Coronary artery (tissue), 2 donors: ENCODE measurements around the gene HP.

ENCODE experiments used
- DNase-seq: peaks from one replicate; pipeline ENCODE4 v3.0.0-alpha.2; 2017; ENCODE audit warnings: low spot score
- H3K27ac ChIP-seq, 2 donors: fragments of 200-600 bp; sonication (generic); one replicate each; pipeline ENCODE4 v1.5.1; 2016 to 2019
- H3K4me3 ChIP-seq: fragments of 200-600 bp; sonication (generic); 2 replicates; pipeline ENCODE4 v1.5.1; 2016; ENCODE audit warnings: mild to moderate bottlenecking, moderate library complexity
- TF ChIP-seq, protein P1 (sequence below): fragments of 200-600 bp; sonication (generic); IDR thresholded peaks from one replicate; pipeline ENCODE4 v1.5.1; 2019; ENCODE audit warnings: antibody characterized with exemption

Gene HP

DNA sequence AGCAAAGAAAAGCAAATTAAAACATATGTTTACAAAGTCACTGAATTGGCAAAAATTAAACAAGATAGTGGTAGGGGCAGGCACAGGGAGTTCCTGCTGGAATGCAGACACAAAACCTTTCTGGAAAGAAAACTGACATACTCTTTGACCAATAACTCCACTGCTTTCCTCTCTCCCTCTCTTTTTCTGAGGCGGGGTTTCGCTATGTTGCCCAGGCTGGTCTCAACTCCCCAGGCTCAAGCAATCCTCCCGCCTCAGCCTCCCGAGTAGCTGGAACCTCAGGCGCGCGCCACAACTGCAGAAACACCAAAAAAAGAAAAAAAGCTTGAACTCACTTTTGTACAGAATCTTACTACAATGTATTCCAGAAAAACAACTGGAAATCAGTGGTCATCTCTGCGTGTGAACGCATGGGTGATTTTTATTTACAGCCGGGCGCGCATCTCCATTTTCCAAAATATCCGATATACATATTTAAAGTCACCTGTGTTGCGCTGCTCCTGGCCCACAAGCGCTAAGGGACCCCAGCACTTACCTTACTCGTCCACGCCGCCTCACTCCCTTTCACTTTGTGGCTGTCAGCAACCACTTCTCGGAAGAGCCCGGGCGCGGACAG, 38.6 kb downstream of the HP start:
- Histone ChIP-seq H3K4me3 (peak overlapping the region; percentile 98), H3K27ac (peak overlapping the region; percentile 76 to 89)
- no peak for DNase-seq
- TF ChIP-seq, protein P1, sequence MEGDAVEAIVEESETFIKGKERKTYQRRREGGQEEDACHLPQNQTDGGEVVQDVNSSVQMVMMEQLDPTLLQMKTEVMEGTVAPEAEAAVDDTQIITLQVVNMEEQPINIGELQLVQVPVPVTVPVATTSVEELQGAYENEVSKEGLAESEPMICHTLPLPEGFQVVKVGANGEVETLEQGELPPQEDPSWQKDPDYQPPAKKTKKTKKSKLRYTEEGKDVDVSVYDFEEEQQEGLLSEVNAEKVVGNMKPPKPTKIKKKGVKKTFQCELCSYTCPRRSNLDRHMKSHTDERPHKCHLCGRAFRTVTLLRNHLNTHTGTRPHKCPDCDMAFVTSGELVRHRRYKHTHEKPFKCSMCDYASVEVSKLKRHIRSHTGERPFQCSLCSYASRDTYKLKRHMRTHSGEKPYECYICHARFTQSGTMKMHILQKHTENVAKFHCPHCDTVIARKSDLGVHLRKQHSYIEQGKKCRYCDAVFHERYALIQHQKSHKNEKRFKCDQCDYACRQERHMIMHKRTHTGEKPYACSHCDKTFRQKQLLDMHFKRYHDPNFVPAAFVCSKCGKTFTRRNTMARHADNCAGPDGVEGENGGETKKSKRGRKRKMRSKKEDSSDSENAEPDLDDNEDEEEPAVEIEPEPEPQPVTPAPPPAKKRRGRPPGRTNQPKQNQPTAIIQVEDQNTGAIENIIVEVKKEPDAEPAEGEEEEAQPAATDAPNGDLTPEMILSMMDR: no peak

DNA sequence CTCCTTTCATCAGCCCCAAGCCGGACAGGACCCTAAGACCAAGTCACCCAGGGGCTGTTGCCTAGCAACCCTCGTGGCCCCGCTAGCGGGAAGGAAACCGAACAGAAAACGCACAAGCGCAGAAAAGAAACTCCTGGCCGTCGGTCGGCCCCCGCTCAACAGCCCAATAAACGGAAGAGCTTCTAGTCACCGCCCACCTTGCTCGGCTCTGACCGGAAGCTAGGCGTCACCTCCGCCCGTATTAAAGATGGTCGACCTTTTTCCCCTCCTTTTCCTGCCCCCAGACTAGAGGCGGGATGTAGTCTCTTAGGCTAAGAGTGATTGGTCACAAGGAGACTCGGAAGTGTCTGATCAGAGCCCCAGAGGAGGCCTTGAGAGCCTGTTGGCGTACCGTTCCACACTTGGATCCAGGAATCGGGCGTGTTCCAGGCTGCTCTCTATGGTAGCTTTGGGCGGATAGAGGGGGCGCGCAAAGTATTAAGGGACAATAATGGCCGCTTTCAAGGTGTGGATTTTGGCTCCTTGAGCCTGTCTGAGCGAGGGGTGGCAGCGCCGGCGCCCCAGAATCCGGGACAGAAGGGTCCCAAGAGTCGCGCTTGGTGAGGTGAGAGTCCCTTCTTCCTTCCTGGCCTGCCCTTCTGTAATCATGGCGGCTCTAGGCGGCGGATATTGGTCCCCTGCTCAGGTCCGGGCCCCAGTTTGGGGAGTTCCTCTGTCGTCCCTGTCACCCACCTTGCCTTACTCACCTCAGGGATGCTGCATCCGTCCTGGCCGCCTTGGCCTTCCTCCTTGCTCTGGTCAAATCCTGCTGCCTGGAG, 39.4 kb downstream of the HP start, which contains the start of the genes DHX38 and TXNL4B:
TSS of gene DHX38 (plus strand) at position 400 of the 818 bp plus-strand sequence. CDS start 2,311 bp downstream, outside the sequence.
TSS of gene TXNL4B (minus strand) at position 173 of the 818 bp plus-strand sequence. CDS start 2,871 bp downstream, outside the sequence.
- peak within 1 kb of the TSS; percentile 76 to 96 for H3K27ac ChIP-seq
- TF ChIP-seq, protein P1: no peak
- H3K4me3 ChIP-seq: peak within 1 kb of the TSS; percentile 98
- DNase-seq: peak; percentile 97

DNA sequence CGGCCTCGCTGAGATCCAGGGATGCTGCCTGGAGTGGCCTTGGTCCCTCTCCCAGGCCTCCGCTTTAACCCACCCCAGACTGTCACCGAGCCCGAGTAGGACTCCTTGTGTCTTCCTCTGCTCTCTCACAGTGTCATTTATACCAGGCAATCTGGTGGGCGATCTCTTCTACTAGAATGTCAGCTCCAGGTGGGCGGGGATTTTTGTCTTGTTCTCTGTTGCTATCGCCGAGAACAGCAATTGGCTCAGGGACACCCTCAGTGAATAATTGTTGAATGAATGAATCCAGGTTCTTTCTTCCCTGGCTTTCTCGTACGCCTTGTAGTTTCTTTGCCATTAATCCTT, 39.9 kb downstream of the HP start:
- Histone ChIP-seq H3K4me3 (peak overlapping the region; percentile 98), H3K27ac (peak overlapping the region; percentile 75 to 96)
- DNase-seq: no peak
- TF ChIP-seq, protein P1: no peak

DNA sequence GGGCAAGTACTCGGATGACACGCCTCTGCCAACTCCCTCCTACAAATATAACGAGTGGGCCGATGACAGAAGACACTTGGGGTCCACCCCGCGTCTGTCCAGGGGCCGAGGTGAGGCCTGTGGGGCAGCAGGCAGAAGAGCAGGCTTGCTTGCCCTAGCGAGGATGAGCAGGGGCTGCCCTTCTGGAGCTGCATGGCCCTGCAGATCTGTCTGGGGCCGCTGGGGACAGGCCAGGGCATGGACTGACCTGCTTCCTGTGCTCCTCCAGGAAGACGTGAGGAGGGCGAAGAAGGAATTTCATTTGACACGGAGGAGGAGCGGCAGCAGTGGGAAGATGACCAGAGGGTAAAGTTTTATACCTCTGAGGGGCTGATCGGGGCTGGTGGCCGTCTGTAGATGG, 44.6 kb downstream of the HP start:
- Histone ChIP-seq H3K27ac (no peak overlapping the region), H3K4me3 (no peak overlapping the region)
- no peak for DNase-seq
- TF ChIP-seq, protein P1: no peak

DNA sequence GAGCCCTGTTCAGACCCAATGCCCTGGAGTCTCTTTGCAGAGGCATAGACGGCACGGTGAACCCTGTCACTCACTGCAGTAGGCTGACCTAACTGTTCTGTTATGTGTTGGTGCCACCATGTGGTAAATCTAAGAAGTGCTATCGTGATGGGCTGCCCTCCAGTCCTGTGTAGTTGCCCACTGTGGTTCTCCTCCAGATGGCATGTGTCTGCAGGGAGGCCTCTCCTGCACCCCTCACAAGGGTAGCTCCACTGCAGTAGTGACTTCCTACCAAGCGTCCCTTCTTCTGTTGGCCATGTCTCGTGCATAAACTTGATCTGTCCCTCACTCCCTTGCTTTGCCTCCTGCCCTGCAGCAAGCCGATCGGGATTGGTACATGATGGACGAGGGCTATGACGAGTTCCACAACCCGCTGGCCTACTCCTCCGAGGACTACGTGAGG, 45.1 kb downstream of the HP start:
- TF ChIP-seq, protein P1: peak; percentile 18
- no peak for DNase-seq
- no peak overlapping the region for H3K27ac ChIP-seq

DNA sequence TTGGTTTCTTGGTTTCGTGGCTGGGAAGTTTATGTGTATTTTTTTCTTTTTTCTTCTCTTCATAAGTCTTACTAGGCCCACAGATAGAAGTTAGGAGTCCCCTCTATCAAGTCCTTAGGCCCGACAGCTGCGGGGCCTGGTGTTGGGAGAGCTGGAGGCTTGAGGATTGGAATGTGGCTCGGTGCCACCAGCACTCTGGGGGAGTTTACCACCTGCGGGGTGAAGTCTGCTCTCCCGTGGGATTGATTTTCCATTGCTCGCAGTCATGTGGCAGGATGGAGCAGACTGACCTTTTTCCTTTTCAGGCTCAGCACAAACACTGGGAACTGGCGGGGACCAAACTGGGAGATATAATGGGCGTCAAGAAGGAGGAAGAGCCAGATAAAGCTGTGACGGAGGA, 46.9 kb downstream of the HP start:
- DNase-seq: no peak
- TF ChIP-seq, protein P1: no peak
- Histone ChIP-seq H3K4me3 (no peak overlapping the region), H3K27ac (no peak overlapping the region)

More for the DNA sequence above, 45.1 kb downstream of the HP start:
- no peak overlapping the region for H3K4me3 ChIP-seq
